Left lung (tissue), 10 donors: ENCODE results near the gene NAE1. TPM values are rescaled to one million over a fixed set of nuclear protein-coding genes. Genes with fewer than 3 reads are reported as not detected.

ENCODE experiments used
- ATAC-seq: fragments of 200-7000 bp; cut with Tn5 transposase; one replicate; pipeline ENCODE4 v1.9.1; 2020; ENCODE audit warnings: moderate library complexity
- DNase-seq, 4 donors: peaks; one replicate each; pipeline ENCODE4 v3.0.0-alpha.2; 2013 to 2020
- H3K27ac ChIP-seq, 2 donors: fragments of 200-600 bp; sonication (generic) in 1 of 2; one replicate each; pipeline versions ENCODE4 v1.5.0 to v1.8.0; 2020 to 2021
- H3K27me3 ChIP-seq, 2 donors: fragments of 200-600 bp; sonication (generic) in 1 of 2; one replicate each; pipeline versions ENCODE4 v1.5.0 to v1.8.0; 2020 to 2021
- H3K36me3 ChIP-seq, 2 donors: fragments of 200-600 bp; sonication (generic) in 1 of 2; one replicate each; pipeline versions ENCODE4 v1.5.0 to v1.8.0; 2020 to 2021
- H3K4me1 ChIP-seq, 2 donors: fragments of 200-600 bp; one replicate each; pipeline ENCODE4 v1.8.0; 2021
- H3K4me3 ChIP-seq, 2 donors: fragments of 200-600 bp; sonication (generic) in 1 of 2; one replicate each; pipeline versions ENCODE4 v1.5.0 to v1.8.0; 2020 to 2021; ENCODE audit warnings: mild to moderate bottlenecking in 1 of 2
- H3K9me3 ChIP-seq, 2 donors: fragments of 200-600 bp; sonication (generic) in 1 of 2; one replicate each; pipeline versions ENCODE4 v1.5.0 to v1.8.0; 2020 to 2021
- CTCF ChIP-seq, 2 donors: fragments of 200-600 bp; sonication (generic) in 1 of 2; IDR thresholded peaks; one replicate each; pipeline versions ENCODE4 v1.5.0 to v1.8.0; 2021; ENCODE audit warnings: antibody characterized with exemption in 2 of 2
- intact Hi-C, 2 donors: fragments of 100-400 bp; cut with DNase I; formaldehyde crosslinking; loops; one replicate each; pipeline versions ENCODE4 v1.11.2 to v1.14.2; 2022
- polyA plus RNA-seq, 6 donors: library from polyadenylated mRNA; unstranded; fragments of 120-200 nt; gene quantifications; one replicate each; pipeline ENCODE4 v1.2.1, GENCODE V29; 2013; ENCODE audit not compliant: insufficient read length in 6 of 6
- total RNA-seq, 2 donors: library from RNA; stranded (reverse); fragmentation: NEBNext Ultra II Directional; extraction: Animal tissue kit (Norgen Biotek cat#: 25700); gene quantifications; one replicate each; pipeline ENCODE4 v1.2.1, GENCODE V29; 2021
- donor health status: DM: no; HTN: yes; CAD: no.
- donor health status: DM: no; HTN: no; CAD: no.

Gene NAE1
- total and polyA plus RNA-seq, 8 donors, result 41.8 to 98.9 (median 87.1) TPM

GRCh38 chr16:66846831-66847230 lies 16.1 kb upstream of the NAE1 start:
- DNase-seq, result no peak
- H3K27ac ChIP-seq, result no peak overlapping the region
- H3K36me3 ChIP-seq, result no peaks in the 10 kb centered on the region
- peaks cover 11 to 12% of the 10 kb centered on the region in 2 donors for H3K4me1 ChIP-seq
- H3K27me3 ChIP-seq, result peaks cover 23 to 44% of the 10 kb centered on the region in 2 donors
- no peaks in the 10 kb centered on the region for H3K9me3 ChIP-seq
- TF ChIP-seq CTCF (IDR thresholded peaks at IDR 0.05), result no peak
- ATAC-seq, result no peak
- intact Hi-C loops, result no loop called here
- no peak overlapping the region for H3K4me3 ChIP-seq

GRCh38 chr16:66846266-66846665 lies 15.5 kb upstream of the NAE1 start:
- DNase-seq, result no peak
- Histone ChIP-seq H3K27me3 (peaks cover 23 to 44% of the 10 kb centered on the region in 2 donors), H3K36me3 (no peaks in the 10 kb centered on the region), H3K9me3 (no peaks in the 10 kb centered on the region), H3K27ac (no peak overlapping the region), H3K4me3 (no peak overlapping the region), H3K4me1 (peaks cover 11 to 12% of the 10 kb centered on the region in 2 donors)
- no peak for TF ChIP-seq CTCF (IDR thresholded peaks at IDR 0.05)
- ATAC-seq, result no peak
- intact Hi-C loops, result no loop called here

GRCh38 chr16:66845791-66846221 lies 15.0 kb upstream of the NAE1 start:
- Histone ChIP-seq H3K9me3 (no peaks in the 10 kb centered on the region), H3K36me3 (no peaks in the 10 kb centered on the region), H3K4me3 (no peak overlapping the region), H3K27me3 (peaks cover 23 to 44% of the 10 kb centered on the region in 2 donors), H3K27ac (no peak overlapping the region), H3K4me1 (peaks cover 11 to 12% of the 10 kb centered on the region in 2 donors)
- ATAC-seq (no peak), DNase-seq (no peak)
- TF ChIP-seq CTCF (IDR thresholded peaks at IDR 0.05), result no peak
- intact Hi-C loops, result no loop called here

- Histone ChIP-seq H3K27ac (no peak overlapping the region), H3K4me1 (peaks cover 11 to 12% of the 10 kb centered on the region in 2 donors), H3K9me3 (no peaks in the 10 kb centered on the region), H3K27me3 (peaks cover 23 to 44% of the 10 kb centered on the region in 2 donors), H3K4me3 (peak overlapping the region; percentile 22 to 23), H3K36me3 (no peaks in the 10 kb centered on the region)
- no peak for DNase-seq
- no peak for ATAC-seq
- no peak for TF ChIP-seq CTCF (IDR thresholded peaks at IDR 0.05)
- intact Hi-C loops, result no loop called here
These were observed 14.3 kb upstream of the NAE1 start for GRCh38 chr16:66845080-66845410.

GRCh38 chr16:66844342-66845079 lies 13.7 kb upstream of the NAE1 start, which contains the start of gene CA7:
CA7 (plus strand) TSS chr16:66844414; CDS start chr16:66844488, 74 bp downstream.
- no peak within 1 kb of the TSS for H3K27ac ChIP-seq
- no peaks in the 10 kb centered on the region for H3K36me3 ChIP-seq
- intact Hi-C loops, result no loop called here
- H3K9me3 ChIP-seq, result no peaks in the 10 kb centered on the region
- peaks cover 23 to 44% of the 10 kb centered on the region in 2 donors for H3K27me3 ChIP-seq
- no peak for TF ChIP-seq CTCF (IDR thresholded peaks at IDR 0.05)
- DNase-seq (peak in 1 of 4 donors; percentile 79), ATAC-seq (peak; percentile 68)
- H3K4me1 ChIP-seq, result peaks cover 11 to 12% of the 10 kb centered on the region in 2 donors
- peak within 1 kb of the TSS; percentile 22 to 23 for H3K4me3 ChIP-seq
